Activated T-cell treated with anti-CD3 and anti-CD28 coated beads, Interleukin-2, amount 50 U/mL, for 72 hours (primary cell): ENCODE measurements around the gene PARP1. TPM values are rescaled to one million over a fixed set of nuclear protein-coding genes. Genes with fewer than 3 reads are reported as not detected.
"Not testable (repeated sequence)": the region's sequence is repeated elsewhere in the genome, so short reads cannot be mapped to it uniquely, and the experiment has no call there.

ENCODE experiments used
- ATAC-seq, 2 donors: fragments of 150-1000 bp; cut with Tn5 transposase; replicated peaks in 1 of 2; 2 replicates each; pipeline ENCODE4 v1.10.0; 2021; ENCODE audit warnings: moderate library complexity in 2 of 2, mild to moderate bottlenecking in 1 of 2
- DNase-seq, 2 donors: peaks; one replicate each; pipeline ENCODE4 v3.0.0; 2021 to 2022; ENCODE audit warnings: mixed read lengths in 1 of 2
- H3K27ac Mint-ChIP-seq: one replicate; pipeline ENCODE4 v1.8.0; 2022; ENCODE audit warnings: mild to moderate bottlenecking, moderate library complexity, mixed read lengths
- H3K27me3 Mint-ChIP-seq: one replicate; pipeline ENCODE4 v1.8.0; 2022; ENCODE audit warnings: low read depth, mixed read lengths
- H3K36me3 Mint-ChIP-seq, 2 donors: one replicate each; pipeline ENCODE4 v1.8.0; 2022; ENCODE audit warnings: mixed read lengths in 2 of 2, mild to moderate bottlenecking in 1 of 2; ENCODE audit not compliant: insufficient read depth in 2 of 2
- H3K4me1 Mint-ChIP-seq: one replicate; pipeline ENCODE4 v1.8.0; 2022; ENCODE audit warnings: low read depth, mixed read lengths
- H3K4me3 Mint-ChIP-seq, 2 donors: one replicate each; pipeline ENCODE4 v1.8.0; 2022; ENCODE audit warnings: mild to moderate bottlenecking in 2 of 2, mixed read lengths in 2 of 2, moderate library complexity in 2 of 2
- H3K9me3 Mint-ChIP-seq, 2 donors: one replicate each; pipeline ENCODE4 v1.8.0; 2022; ENCODE audit warnings: mixed read lengths in 2 of 2
- total RNA-seq, 2 donors: library from RNA; stranded (reverse); gene quantifications; one replicate each; pipeline ENCODE4 v1.2.3, GENCODE V29; 2022

The PARP1 gene
- total RNA-seq, 2 donors from 2014 or later: 161 to 184 TPM

DNA sequence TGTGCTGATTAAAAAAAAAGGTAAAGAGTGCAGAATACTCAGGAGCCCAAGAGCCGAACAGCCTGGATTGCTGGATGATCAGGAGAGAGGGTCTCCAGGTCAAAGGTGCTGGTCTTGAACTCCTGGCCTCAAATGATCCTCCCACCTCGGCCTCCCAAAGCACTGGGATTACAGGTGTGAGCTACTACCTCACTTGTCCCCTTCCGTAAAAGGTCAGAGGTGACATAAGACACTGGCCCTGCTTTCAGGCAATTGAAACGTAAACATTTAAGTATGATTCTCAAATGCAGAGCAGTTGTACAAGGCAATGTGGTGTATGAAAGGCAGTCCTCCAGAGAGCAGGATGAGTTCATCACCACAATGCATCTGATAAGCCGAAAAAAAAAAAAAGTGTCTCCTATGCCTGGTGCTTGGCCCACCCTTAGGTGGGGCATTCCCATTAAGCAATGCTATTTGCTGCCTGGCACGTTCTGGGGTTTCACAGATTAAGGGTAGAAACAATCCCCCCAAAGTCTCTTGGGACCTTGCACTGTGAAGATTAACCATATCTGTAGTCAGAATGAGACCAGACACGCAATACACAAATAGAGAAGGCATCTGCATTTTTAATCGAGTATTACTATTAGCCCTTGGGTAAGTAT, 47.7 kb downstream of the PARP1 start:
- Mint-ChIP-seq H3K4me1 (no peaks in the 10 kb centered on the region), H3K27me3 (no peaks in the 10 kb centered on the region), H3K4me3 (no peak overlapping the region), H3K9me3 (no peaks in the 10 kb centered on the region), H3K27ac (no peak overlapping the region), H3K36me3 (peaks cover 0 to 17% of the 10 kb centered on the region in 2 donors)
- ATAC-seq (no peak), DNase-seq (no peak)

DNA sequence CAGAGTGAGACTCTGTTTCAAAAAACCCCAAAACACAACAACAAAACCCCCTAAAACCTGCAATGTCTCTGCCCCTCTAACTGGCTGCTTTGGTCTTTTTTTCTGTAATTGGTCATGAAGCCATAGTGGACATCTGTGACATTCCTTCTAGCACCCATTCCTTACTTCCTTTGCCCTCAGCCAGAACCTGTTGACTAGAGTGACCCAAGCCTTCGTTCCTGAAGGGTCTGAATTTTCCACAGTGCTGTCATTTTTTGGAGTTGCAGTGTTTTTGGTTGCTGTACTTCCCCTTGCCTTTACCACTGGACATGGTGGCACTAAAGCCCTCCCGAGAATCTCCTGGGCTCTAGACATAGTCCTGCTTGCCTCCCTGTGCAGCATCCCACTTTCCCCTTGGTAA, 50.5 kb downstream of the PARP1 start:
- H3K36me3 Mint-ChIP-seq: peaks cover 0 to 9% of the 10 kb centered on the region in 2 donors
- no peaks in the 10 kb centered on the region for H3K9me3 Mint-ChIP-seq
- H3K4me3 Mint-ChIP-seq: no peak overlapping the region
- DNase-seq: no peak
- no peak overlapping the region for H3K27ac Mint-ChIP-seq
- ATAC-seq: no peak
- no peaks in the 10 kb centered on the region for H3K27me3 Mint-ChIP-seq
- no peaks in the 10 kb centered on the region for H3K4me1 Mint-ChIP-seq

DNA sequence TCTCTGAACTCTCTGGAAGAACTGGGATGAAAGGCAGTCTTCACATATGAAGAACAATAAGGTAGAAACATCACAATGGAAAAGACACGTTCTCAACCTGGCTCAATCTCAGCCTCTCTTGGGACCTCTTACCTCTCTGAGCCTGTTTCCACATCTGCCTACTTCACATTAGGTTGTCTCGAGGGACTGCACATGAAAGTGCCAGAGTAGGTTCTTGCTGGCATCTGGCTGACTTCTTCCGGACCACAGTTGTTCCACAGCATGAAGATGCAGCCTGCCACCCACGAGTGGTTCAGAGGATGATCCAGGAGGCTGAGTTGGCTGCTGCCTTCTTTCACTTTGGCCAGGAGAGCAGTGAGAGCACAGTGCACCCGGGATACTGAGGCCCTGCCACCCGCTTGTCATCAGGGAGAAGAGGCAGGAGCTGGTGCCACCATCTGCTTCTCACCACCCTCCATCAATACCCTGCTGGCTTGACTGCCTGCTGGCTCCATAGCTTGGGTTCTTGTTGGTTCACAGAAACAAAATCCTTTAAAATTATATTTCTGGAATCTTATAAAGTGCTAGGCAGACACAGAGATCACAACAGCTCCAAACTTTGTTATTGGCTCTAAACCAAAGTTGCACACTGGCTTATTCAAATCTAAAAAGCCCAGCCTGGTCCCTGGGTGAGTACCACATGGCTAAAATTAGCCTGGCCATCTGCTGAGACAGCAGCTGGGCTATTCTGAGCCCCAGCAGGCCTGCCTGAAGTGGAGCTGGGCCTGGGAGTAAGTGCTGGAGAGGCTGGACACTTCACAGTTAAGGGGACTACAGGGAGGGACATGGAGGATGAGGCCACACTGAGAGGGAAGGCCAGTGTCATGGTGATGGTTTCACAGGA, 52.0 kb downstream of the PARP1 start:
- no peak for ATAC-seq
- H3K27me3 Mint-ChIP-seq: no peaks in the 10 kb centered on the region
- H3K27ac Mint-ChIP-seq: peak overlapping the region; percentile 5

DNA sequence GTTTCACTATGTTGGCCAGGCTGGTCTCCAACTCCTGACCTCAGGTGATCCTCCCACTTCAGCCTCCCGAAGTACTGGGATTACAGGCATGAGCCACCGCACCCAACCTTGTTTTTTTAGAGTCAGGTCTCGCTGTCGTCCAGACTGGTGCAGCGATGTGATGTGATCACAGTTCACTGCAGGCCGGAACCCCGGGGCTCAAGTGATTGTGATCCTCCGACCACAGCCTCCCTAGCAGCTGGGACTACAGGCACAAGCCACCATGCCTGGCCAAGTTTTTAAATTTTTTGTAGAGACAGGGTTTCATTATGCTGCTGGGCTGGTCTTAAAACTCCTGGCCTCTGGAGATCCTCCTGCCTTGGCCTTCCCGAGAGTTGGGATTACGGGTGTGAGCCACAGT, 52.9 kb downstream of the PARP1 start:
- Mint-ChIP-seq H3K9me3 (no peaks in the 10 kb centered on the region), H3K36me3 (peaks cover 0 to 7% of the 10 kb centered on the region in 2 donors), H3K27me3 (no peaks in the 10 kb centered on the region), H3K4me3 (no peak overlapping the region), H3K4me1 (no peaks in the 10 kb centered on the region), H3K27ac (no peak overlapping the region)
- ATAC-seq (no peak), DNase-seq (no peak)

More for the DNA sequence above, 52.0 kb downstream of the PARP1 start:
- DNase-seq: no peak
- Mint-ChIP-seq H3K4me1 (no peaks in the 10 kb centered on the region), H3K4me3 (no peak overlapping the region), H3K36me3 (peaks cover 0 to 7% of the 10 kb centered on the region in 2 donors), H3K9me3 (no peaks in the 10 kb centered on the region)

DNA sequence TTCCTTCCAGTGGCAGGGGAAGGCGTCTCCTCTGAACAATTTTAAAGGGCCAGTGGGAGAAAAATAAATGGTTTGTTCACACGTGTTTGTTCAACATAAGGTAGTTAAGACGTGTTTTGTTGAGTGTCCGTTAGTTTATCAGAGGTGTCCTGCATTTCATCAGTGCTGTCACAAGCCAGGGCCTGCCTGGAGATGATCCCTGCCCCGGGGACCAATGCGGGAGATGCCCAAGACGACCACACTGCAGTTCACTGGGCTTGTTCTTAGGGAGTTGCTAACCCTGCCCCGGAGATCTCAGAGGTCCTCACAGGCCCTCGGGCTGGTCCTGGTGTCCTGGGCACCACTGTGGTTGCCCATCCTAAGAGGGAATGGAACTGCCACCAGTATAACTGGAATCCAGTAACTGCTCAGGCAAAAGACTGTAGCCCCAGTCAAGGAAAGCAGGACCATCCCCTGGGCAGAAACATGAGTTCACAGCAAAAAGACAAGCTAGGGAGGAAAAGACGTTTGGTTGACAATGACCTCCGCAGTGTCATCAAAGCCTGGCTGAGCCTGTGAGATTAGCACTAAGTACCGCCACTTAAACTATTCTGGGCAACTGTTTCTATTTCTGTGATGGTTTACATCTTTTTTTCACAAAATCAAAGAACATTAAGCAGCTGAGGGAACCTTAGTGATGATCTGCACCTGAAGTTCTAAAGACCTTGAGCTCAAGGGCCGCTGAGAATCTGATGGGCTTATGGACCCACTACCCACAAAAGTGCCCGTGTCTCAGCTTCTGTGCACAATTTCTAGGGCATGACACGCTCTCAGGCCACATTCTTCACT, 54.0 kb downstream of the PARP1 start:
- Mint-ChIP-seq H3K4me1 (no peaks in the 10 kb centered on the region), H3K27ac (no peak overlapping the region), H3K9me3 (no peaks in the 10 kb centered on the region), H3K4me3 (no peak overlapping the region), H3K36me3 (no peaks in the 10 kb centered on the region), H3K27me3 (no peaks in the 10 kb centered on the region)
- ATAC-seq (no peak), DNase-seq (no peak)

DNA sequence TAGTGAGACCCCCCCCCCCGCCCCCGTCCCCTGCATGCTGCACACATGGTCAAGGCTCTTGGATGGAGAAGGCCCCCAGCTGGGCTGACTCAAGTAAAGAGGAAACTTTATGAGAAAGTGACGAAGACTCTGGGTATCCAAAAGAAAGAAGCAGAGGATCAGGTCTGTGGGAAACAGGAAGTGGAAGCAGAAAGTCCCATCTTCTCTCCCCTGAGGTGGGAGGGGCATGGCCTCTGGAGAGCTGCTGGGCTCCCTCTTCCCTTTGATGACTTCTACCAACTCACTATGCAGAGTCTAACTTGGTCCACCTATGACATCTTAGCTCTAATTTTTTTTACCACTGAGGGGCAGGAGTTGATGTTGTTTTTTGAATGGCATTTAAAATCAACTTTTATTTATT, 56.2 kb downstream of the PARP1 start:
- H3K27ac Mint-ChIP-seq: no peak overlapping the region
- no peaks in the 10 kb centered on the region for H3K27me3 Mint-ChIP-seq
- no peaks in the 10 kb centered on the region for H3K4me1 Mint-ChIP-seq
- no peak overlapping the region for H3K4me3 Mint-ChIP-seq
- ATAC-seq (no peak), DNase-seq (no peak)
- H3K36me3 Mint-ChIP-seq: no peaks in the 10 kb centered on the region
- no peaks in the 10 kb centered on the region for H3K9me3 Mint-ChIP-seq

DNA sequence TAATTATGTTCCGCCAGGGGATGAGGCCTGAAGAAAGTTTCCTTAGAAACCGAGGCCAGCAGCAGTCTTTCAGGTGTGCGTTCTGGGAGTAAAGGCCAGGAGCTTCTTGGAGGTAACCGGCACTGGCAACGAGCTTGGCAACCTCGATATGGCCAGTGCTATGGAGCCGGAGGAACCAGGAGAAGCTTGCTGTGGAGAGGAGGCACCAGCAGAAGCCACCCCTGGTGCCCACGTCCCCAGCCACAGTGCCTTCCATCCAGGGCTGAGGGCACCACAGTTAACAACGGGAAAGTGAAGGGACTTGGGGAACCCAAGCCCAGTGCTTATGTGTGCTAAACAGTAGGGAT, 57.4 kb downstream of the PARP1 start:
- ATAC-seq: no peak
- no peak for DNase-seq
- H3K36me3 Mint-ChIP-seq: no peaks in the 10 kb centered on the region
- no peaks in the 10 kb centered on the region for H3K4me1 Mint-ChIP-seq
- H3K4me3 Mint-ChIP-seq: no peak overlapping the region
- no peaks in the 10 kb centered on the region for H3K9me3 Mint-ChIP-seq
- H3K27ac Mint-ChIP-seq: no peak overlapping the region
- H3K27me3 Mint-ChIP-seq: no peaks in the 10 kb centered on the region

DNA sequence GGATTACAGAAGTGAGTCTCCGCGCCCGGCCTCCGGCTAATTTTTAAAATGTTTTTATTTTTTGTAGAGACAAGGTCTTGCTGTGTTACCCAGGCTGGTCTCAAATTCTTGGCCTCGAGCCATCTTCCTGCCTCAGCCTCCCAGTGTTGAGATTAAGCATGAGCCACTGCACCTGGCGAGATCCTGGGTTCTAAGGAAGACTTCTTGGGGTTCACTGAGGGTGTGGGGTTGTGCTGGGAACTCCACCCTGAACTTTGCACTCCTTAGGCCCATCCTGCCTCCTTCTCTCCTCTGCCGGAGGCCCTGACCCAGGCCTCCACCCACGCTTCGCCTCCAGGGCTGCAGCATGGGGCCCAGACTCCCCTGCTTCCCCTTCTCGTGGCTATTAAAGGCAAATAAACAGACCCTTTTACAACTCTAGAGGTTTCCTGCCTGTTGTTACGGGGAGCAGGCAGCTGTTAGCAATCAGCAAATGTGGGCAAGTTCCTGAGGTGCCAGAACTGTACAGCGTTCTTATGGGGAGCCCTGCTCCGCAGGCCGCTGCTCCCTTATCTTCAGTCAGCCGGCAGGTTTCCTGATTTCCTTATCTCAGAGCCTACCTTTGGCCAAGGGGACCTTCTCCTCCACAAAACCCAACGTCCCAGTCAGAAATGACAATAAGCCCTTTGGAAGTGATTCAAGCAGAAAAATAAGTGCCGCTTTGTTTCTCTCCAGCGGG, 57.9 kb downstream of the PARP1 start:
- peak; percentile 21 to 22 for ATAC-seq
- Mint-ChIP-seq H3K27ac (no peak overlapping the region), H3K4me1 (no peaks in the 10 kb centered on the region), H3K9me3 (no peaks in the 10 kb centered on the region), H3K27me3 (no peaks in the 10 kb centered on the region), H3K4me3 (no peak overlapping the region), H3K36me3 (no peaks in the 10 kb centered on the region)
- DNase-seq: no peak

DNA sequence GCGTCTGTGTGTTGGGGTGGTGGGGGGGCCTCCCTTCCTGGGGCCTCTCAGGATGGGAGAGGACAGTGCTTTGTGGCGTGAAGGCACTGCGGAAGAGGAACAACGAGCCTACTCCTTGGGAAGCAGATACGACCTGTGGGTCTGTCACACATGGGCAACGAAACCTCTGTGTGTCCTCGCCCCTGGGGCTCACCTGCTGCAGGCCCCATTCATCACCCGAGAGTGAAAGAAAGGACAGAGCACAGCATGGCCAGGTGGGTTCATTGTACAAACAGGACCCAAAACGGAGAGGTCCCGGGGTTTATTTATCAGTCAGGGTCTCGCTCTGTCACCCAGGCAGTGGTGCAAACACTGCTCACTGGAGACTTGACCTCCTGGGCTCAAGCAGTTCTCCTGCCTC, 58.8 kb downstream of the PARP1 start:
- H3K9me3 Mint-ChIP-seq: no peaks in the 10 kb centered on the region

DNA sequence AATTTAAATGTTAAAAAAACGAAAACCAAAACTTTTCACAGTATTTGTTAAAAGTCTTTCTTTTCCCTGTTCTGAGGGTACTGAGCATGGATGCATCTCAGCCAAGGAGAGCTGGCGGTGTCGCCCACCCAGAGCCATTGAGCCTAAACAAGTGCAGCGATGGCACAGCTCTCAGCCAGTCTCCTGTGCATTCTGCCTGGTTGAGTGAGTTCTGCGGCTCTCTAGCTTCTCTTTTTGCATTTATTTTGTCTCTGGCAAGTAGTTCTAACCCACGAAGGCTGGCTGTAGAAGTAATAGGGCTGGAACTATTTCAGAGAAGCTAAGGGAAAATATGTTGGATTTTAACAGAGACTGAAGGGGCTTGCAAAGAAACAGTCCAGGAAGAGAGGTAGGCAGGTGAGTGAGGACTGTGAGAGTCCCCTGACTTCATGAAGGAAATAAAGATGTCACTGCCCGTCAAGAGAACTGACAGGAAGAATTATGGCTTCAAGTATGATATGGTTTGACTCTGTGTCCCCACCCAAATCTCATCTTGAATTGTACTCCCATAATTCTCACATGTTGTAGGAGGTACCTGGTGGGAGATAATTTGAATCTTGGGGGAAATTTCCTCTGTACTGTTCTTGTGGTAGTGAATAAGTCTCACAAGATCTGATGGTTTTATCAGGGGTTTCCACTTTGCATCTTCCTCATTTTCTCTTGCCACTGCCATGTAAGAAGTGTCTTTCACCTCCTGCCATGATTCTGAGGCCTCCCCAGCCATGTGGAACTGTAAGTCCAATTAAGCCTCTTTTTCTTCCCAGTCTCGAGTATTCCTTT, 63.2 kb downstream of the PARP1 start:
- ATAC-seq: no peak
- Mint-ChIP-seq H3K36me3 (peaks cover 3 to 7% of the 10 kb centered on the region in 2 donors), H3K9me3 (peaks cover 4 to 8% of the 10 kb centered on the region in 2 donors)

More for the DNA sequence above, 58.8 kb downstream of the PARP1 start:
- Mint-ChIP-seq H3K27ac (no peak overlapping the region), H3K4me3 (no peak overlapping the region), H3K27me3 (no peaks in the 10 kb centered on the region), H3K4me1 (no peaks in the 10 kb centered on the region), H3K36me3 (no peaks in the 10 kb centered on the region)
- peak in 1 of 2 donors; percentile 17 for ATAC-seq
- no peak for DNase-seq

DNA sequence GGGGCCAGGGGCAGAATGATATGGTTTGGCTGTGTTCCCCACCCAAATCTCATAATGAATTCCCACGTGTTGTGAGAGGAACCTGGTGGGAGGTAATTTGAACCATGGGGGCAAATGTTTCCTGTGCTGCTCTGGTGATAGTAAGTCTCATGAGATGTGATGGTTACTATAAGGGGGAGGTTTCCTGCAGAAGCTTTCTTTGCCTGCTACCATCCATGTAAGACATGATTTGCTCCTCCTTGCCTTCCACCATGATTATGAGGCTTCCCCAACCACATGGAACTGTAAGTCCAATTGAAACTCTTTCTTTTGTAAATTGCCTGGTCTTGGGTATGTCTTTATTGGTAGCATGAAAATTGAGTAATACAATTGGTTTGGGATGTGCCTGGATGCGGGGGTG, 65.2 kb downstream of the PARP1 start:
- Mint-ChIP-seq H3K27ac (no peak overlapping the region), H3K4me3 (no peak overlapping the region), H3K9me3 (peaks cover 4 to 8% of the 10 kb centered on the region in 2 donors), H3K4me1 (peaks cover 5% of the 10 kb centered on the region), H3K27me3 (no peaks in the 10 kb centered on the region), H3K36me3 (peaks cover 3 to 7% of the 10 kb centered on the region in 2 donors)
- DNase-seq: no peak
- no peak for ATAC-seq

More for the DNA sequence above, 63.2 kb downstream of the PARP1 start:
- Mint-ChIP-seq H3K27ac (no peak overlapping the region), H3K27me3 (no peaks in the 10 kb centered on the region), H3K4me3 (no peak overlapping the region), H3K4me1 (no peaks in the 10 kb centered on the region)
- DNase-seq: no peak

DNA sequence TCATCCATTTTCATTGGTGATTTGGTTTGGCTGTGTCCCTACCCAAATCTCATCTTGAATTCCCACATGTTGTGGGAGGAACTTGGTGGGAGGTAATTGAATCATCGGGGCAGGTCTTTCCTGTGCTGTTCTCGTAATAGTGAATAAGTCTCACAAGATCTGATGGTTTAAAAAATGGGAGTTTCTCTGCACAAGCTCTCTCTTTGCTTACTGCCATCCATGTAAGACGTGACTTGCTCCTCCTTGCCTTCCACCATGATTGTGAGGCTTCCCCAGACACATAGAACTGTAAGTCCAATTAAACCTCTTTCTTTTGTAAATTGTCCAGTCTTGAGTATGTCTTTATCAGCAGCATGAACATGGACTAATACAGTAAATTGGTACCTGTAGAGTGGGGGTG, 67.8 kb downstream of the PARP1 start:
- H3K4me3 Mint-ChIP-seq, H3K27ac Mint-ChIP-seq, H3K36me3 Mint-ChIP-seq, DNase-seq, H3K9me3 Mint-ChIP-seq, H3K27me3 Mint-ChIP-seq, ATAC-seq: not testable (repeated sequence)
- peaks cover 12% of the 10 kb centered on the region for H3K4me1 Mint-ChIP-seq
